Astrocyte (in vitro differentiated cells and primary cell): ENCODE results near the gene STK4. TPM values are rescaled to one million over a fixed set of nuclear protein-coding genes. Genes with fewer than 3 reads are reported as not detected.

Experiments used
- DNase-seq: peaks from one replicate; pipeline ENCODE4 v3.0.0-alpha.2; 2010; ENCODE audit warnings: low read depth
- FAIRE-seq: peaks from 2 replicates; lab custom pipeline; 2011; peaks lifted over from hg19 to GRCh38; lab: Jason Lieb, UNC
- H2AFZ ChIP-seq: 2 replicates; pipeline ENCODE4 v1.6.0; 2012; ENCODE audit warnings: low read depth, low read length, inconsistent platforms
- H3K27ac ChIP-seq: 2 replicates; pipeline ENCODE4 v1.5.1; 2011; ENCODE audit warnings: low read depth, low read length, inconsistent platforms
- H3K27me3 ChIP-seq: 2 replicates; pipeline ENCODE4 v1.6.0; 2011; ENCODE audit warnings: low read length, inconsistent platforms; ENCODE audit not compliant: insufficient read depth
- H3K36me3 ChIP-seq: 2 replicates; pipeline ENCODE4 v1.5.1; 2011; ENCODE audit warnings: low read length, inconsistent platforms; ENCODE audit not compliant: insufficient read depth
- H3K4me1 ChIP-seq: 2 replicates; pipeline ENCODE4 v1.5.1; 2011; ENCODE audit warnings: low read length, inconsistent platforms; ENCODE audit not compliant: insufficient read depth
- H3K4me2 ChIP-seq: 2 replicates; pipeline ENCODE4 v1.6.0; 2012; ENCODE audit warnings: low read length, inconsistent platforms
- H3K4me3 ChIP-seq: 2 replicates; pipeline ENCODE4 v1.5.1; 2011; ENCODE audit warnings: low read depth, mild to moderate bottlenecking, low read length, inconsistent platforms; ENCODE audit not compliant: insufficient read depth
- H3K79me2 ChIP-seq: 2 replicates; pipeline ENCODE4 v1.6.0; 2012; ENCODE audit warnings: mild to moderate bottlenecking, low read length, inconsistent platforms; ENCODE audit not compliant: insufficient read depth
- H3K9ac ChIP-seq: 2 replicates; pipeline ENCODE4 v1.6.0; 2012; ENCODE audit warnings: mild to moderate bottlenecking, low read length, inconsistent platforms
- H3K9me3 ChIP-seq: 2 replicates; pipeline ENCODE4 v1.5.1; 2012; ENCODE audit warnings: low read depth, mild to moderate bottlenecking, low read length, inconsistent platforms; ENCODE audit not compliant: insufficient read depth
- H4K20me1 ChIP-seq: 2 replicates; pipeline ENCODE4 v1.6.0; 2012; ENCODE audit warnings: low read length, inconsistent platforms; ENCODE audit not compliant: insufficient read depth
- H3K27ac Mint-ChIP-seq: one replicate; pipeline ENCODE4 v1.8.0; 2021; ENCODE audit warnings: mild to moderate bottlenecking, mixed read lengths; ENCODE audit not compliant: unreplicated experiment
- H3K27me3 Mint-ChIP-seq: one replicate; pipeline ENCODE4 v1.8.0; 2021; ENCODE audit warnings: low read depth, mixed read lengths; ENCODE audit not compliant: unreplicated experiment
- H3K36me3 Mint-ChIP-seq: one replicate; pipeline ENCODE4 v1.8.0; 2021; ENCODE audit warnings: low read depth, mixed read lengths; ENCODE audit not compliant: unreplicated experiment
- H3K4me1 Mint-ChIP-seq: one replicate; pipeline ENCODE4 v1.8.0; 2021; ENCODE audit warnings: low read depth, mixed read lengths; ENCODE audit not compliant: unreplicated experiment
- H3K4me3 Mint-ChIP-seq: one replicate; pipeline ENCODE4 v1.8.0; 2021; ENCODE audit warnings: mild to moderate bottlenecking, moderate library complexity, mixed read lengths; ENCODE audit not compliant: unreplicated experiment
- H3K9me3 Mint-ChIP-seq: one replicate; pipeline ENCODE4 v1.8.0; 2021; ENCODE audit warnings: mild to moderate bottlenecking, mixed read lengths; ENCODE audit not compliant: unreplicated experiment
- EZH2 ChIP-seq: IDR thresholded peaks from 2 replicates; pipeline ENCODE4 v1.6.1; 2012; ENCODE audit warnings: mild to moderate bottlenecking, low read length, inconsistent platforms; ENCODE audit not compliant: insufficient read depth
- total RNA-seq: library from RNA; stranded (reverse); gene quantifications from 2 replicates; pipeline ENCODE4 v1.2.1, GENCODE V29; 2021
- TF ChIP-seq, protein P1 (sequence below): IDR thresholded peaks from 2 replicates; pipeline ENCODE4 v1.5.1; 2011; ENCODE audit warnings: low read depth, mild to moderate bottlenecking, inconsistent platforms, low read length, moderate library complexity; ENCODE audit not compliant: insufficient read depth

STK4 gene
- total RNA-seq, 1 donor from 2014 or later: 41.4 TPM

GRCh38 chr20:44948513-44948912 lies 17.8 kb upstream of the STK4 start:
- H3K36me3 Mint-ChIP-seq: peaks cover 26% of the 10 kb centered on the region
- Histone ChIP-seq H3K4me1 (no peaks in the 10 kb centered on the region), H3K4me3 (no peak overlapping the region), H3K9ac (no peak overlapping the region), H3K27me3 (no peaks in the 10 kb centered on the region), H3K9me3 (no peaks in the 10 kb centered on the region), H3K27ac (no peak overlapping the region), H2AFZ (no peak overlapping the region), H3K4me2 (no peak overlapping the region), H4K20me1 (peaks cover 49% of the 10 kb centered on the region), H3K79me2 (peaks cover 15% of the 10 kb centered on the region), H3K36me3 (peaks cover 70% of the 10 kb centered on the region)
- no peak overlapping the region for H3K4me3 Mint-ChIP-seq
- H3K27me3 Mint-ChIP-seq: no peaks in the 10 kb centered on the region
- DNase-seq: no peak
- FAIRE-seq: no peak
- no peaks in the 10 kb centered on the region for H3K9me3 Mint-ChIP-seq
- no peak overlapping the region for H3K27ac Mint-ChIP-seq
- TF ChIP-seq, protein P1, sequence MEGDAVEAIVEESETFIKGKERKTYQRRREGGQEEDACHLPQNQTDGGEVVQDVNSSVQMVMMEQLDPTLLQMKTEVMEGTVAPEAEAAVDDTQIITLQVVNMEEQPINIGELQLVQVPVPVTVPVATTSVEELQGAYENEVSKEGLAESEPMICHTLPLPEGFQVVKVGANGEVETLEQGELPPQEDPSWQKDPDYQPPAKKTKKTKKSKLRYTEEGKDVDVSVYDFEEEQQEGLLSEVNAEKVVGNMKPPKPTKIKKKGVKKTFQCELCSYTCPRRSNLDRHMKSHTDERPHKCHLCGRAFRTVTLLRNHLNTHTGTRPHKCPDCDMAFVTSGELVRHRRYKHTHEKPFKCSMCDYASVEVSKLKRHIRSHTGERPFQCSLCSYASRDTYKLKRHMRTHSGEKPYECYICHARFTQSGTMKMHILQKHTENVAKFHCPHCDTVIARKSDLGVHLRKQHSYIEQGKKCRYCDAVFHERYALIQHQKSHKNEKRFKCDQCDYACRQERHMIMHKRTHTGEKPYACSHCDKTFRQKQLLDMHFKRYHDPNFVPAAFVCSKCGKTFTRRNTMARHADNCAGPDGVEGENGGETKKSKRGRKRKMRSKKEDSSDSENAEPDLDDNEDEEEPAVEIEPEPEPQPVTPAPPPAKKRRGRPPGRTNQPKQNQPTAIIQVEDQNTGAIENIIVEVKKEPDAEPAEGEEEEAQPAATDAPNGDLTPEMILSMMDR: no peak
- no peaks in the 10 kb centered on the region for H3K4me1 Mint-ChIP-seq

DNA sequence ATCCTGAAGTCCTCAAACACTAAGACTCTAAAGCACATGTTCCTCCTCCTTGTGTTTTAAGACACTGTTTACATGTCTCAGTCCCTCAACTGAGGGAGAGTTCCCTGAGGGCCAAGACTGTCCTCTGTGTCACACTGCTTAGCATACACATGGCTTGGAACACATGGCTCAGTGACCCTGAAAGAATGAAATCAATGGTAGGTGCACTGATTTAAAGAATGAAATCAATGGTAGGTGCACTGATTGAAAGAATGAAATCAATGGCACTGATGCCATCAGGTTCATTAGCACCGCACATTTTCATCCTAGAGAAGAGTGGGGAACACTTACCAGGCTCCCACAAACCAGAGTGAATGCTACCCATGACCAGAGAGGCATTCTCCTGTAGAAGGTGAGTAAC lies 15.9 kb upstream of the STK4 start:
- H3K36me3 ChIP-seq: peaks cover 84% of the 10 kb centered on the region
- Mint-ChIP-seq H3K27me3 (no peaks in the 10 kb centered on the region), H3K9me3 (no peaks in the 10 kb centered on the region), H3K4me3 (no peak overlapping the region), H3K4me1 (no peaks in the 10 kb centered on the region), H3K36me3 (peaks cover 33% of the 10 kb centered on the region), H3K27ac (no peak overlapping the region)
- no peaks in the 10 kb centered on the region for H3K9me3 ChIP-seq
- no peaks in the 10 kb centered on the region for H3K27me3 ChIP-seq
- no peak for DNase-seq
- H3K4me3 ChIP-seq: no peak overlapping the region
- TF ChIP-seq, protein P1: no peak
- no peak for TF ChIP-seq EZH2
- FAIRE-seq: no peak
- H3K9ac ChIP-seq: no peak overlapping the region
- H3K27ac ChIP-seq: no peak overlapping the region
- H3K79me2 ChIP-seq: peaks cover 32% of the 10 kb centered on the region
- H3K4me1 ChIP-seq: no peaks in the 10 kb centered on the region
- H3K4me2 ChIP-seq: no peak overlapping the region
- no peak overlapping the region for H2AFZ ChIP-seq
- H4K20me1 ChIP-seq: peaks cover 57% of the 10 kb centered on the region

GRCh38 chr20:44952731-44953130 lies 13.6 kb upstream of the STK4 start:
- H3K36me3 Mint-ChIP-seq: peaks cover 40% of the 10 kb centered on the region
- Histone ChIP-seq H3K4me2 (no peak overlapping the region), H4K20me1 (peaks cover 72% of the 10 kb centered on the region), H3K79me2 (peaks cover 51% of the 10 kb centered on the region), H3K4me1 (no peaks in the 10 kb centered on the region), H3K36me3 (peaks cover 85% of the 10 kb centered on the region), H3K4me3 (no peak overlapping the region), H3K9me3 (no peaks in the 10 kb centered on the region), H3K27me3 (no peaks in the 10 kb centered on the region), H3K9ac (no peak overlapping the region), H3K27ac (no peak overlapping the region), H2AFZ (no peak overlapping the region)
- H3K9me3 Mint-ChIP-seq: no peaks in the 10 kb centered on the region
- H3K4me1 Mint-ChIP-seq: peaks cover 1% of the 10 kb centered on the region
- H3K27me3 Mint-ChIP-seq: no peaks in the 10 kb centered on the region
- DNase-seq (no peak), FAIRE-seq (no peak)
- H3K4me3 Mint-ChIP-seq: no peak overlapping the region
- TF ChIP-seq, protein P1: no peak
- no peak for TF ChIP-seq EZH2
- no peak overlapping the region for H3K27ac Mint-ChIP-seq
